T-cell (primary cell): Measurements from ENCODE around the gene HJV. TPM values are rescaled to one million over a fixed set of nuclear protein-coding genes. Genes with fewer than 3 reads are reported as not detected.

Experiments
- ATAC-seq, 4 experiments: fragments of 200-7000 bp in 3 of 4; fragments of 150-1000 bp in 1 of 4; cut with Tn5 transposase; replicated peaks in 1 of 4; 1 replicate in 3 of 4; 2 replicates in 1 of 4; pipeline ENCODE4 v1.10.0; 2021; ENCODE audit warnings: moderate library complexity in 3 of 4, mild to moderate bottlenecking in 2 of 4, moderate number of reproducible peaks in 1 of 4
- CTCF ChIA-PET, 2 donors: fragments of 300-600 bp; sonication (Branson Sonifier 250); formaldehyde crosslinking; loops; one replicate each; lab custom pipeline; 2022; ENCODE audit warnings: antibody characterized with exemption in 2 of 2; lab: Charles Lee
- POLR2A ChIA-PET, 2 donors: fragments of 300-600 bp; sonication (Branson Sonifier 250); formaldehyde crosslinking; loops; one replicate each; lab custom pipeline; 2022; ENCODE audit warnings: antibody characterized with exemption in 2 of 2; lab: Charles Lee
- DNase-seq, 35 experiments: peaks; one replicate each; pipeline versions ENCODE4 v3.0.0 to v3.0.0-alpha.2; 2013 to 2023
- H3K27ac ChIP-seq: one replicate; pipeline ENCODE4 v1.5.1; 2013; ENCODE audit warnings: low read length
- H3K27me3 ChIP-seq, 2 experiments: replicated peaks in 1 of 2; 1 replicate in 1 of 2; 2 replicates in 1 of 2; pipeline versions ENCODE4 v1.6.1 to v1.7.0; 2013; ENCODE audit warnings: low read length in 1 of 2, mixed read lengths in 1 of 2; ENCODE audit not compliant: control insufficient read depth in 2 of 2, insufficient read depth in 2 of 2; ENCODE audit errors: extremely low read depth in 1 of 2
- H3K36me3 ChIP-seq, 2 donors: 1 replicate in 1 of 2; 2 replicates in 1 of 2; pipeline versions ENCODE4 v1.6.1 to v1.7.0; 2013; ENCODE audit warnings: low read length in 1 of 2; ENCODE audit not compliant: control insufficient read depth in 2 of 2, insufficient read depth in 1 of 2; ENCODE audit errors: extremely low read depth in 1 of 2
- H3K4me1 ChIP-seq, 2 experiments: 1 replicate in 1 of 2; 2 replicates in 1 of 2; pipeline versions ENCODE4 v1.6.1 to v1.7.0; 2013; ENCODE audit warnings: low read length in 2 of 2, mixed read lengths in 1 of 2; ENCODE audit not compliant: insufficient read depth in 2 of 2, control insufficient read depth in 1 of 2; ENCODE audit errors: extremely low read depth in 1 of 2
- H3K4me3 ChIP-seq, 2 donors: 1 replicate in 1 of 2; 2 replicates in 1 of 2; pipeline versions ENCODE4 v1.5.1 to v1.7.0; 2013; ENCODE audit warnings: mild to moderate bottlenecking in 2 of 2, low read length in 1 of 2, moderate library complexity in 1 of 2; ENCODE audit not compliant: control insufficient read depth in 1 of 2; ENCODE audit errors: extremely low read depth in 1 of 2
- H3K9me3 ChIP-seq: 2 replicates; pipeline ENCODE4 v1.7.0; 2013
- H3K27ac Mint-ChIP-seq, 2 donors: one replicate each; pipeline ENCODE4 v1.8.0; 2020 to 2021; ENCODE audit warnings: mild to moderate bottlenecking in 2 of 2, mixed read lengths in 2 of 2
- H3K27me3 Mint-ChIP-seq, 2 donors: one replicate each; pipeline ENCODE4 v1.8.0; 2021 to 2022; ENCODE audit warnings: mixed read lengths in 2 of 2
- H3K36me3 Mint-ChIP-seq: one replicate; pipeline ENCODE4 v1.8.0; 2021; ENCODE audit warnings: mixed read lengths
- H3K4me1 Mint-ChIP-seq, 3 donors: one replicate each; pipeline ENCODE4 v1.8.0; 2020 to 2022; ENCODE audit warnings: mixed read lengths in 3 of 3, mild to moderate bottlenecking in 1 of 3
- H3K4me3 Mint-ChIP-seq, 3 donors: one replicate each; pipeline ENCODE4 v1.8.0; 2020 to 2022; ENCODE audit warnings: mild to moderate bottlenecking in 3 of 3, mixed read lengths in 3 of 3, moderate library complexity in 3 of 3
- H3K9me3 Mint-ChIP-seq, 3 donors: one replicate each; pipeline ENCODE4 v1.8.0; 2020 to 2022; ENCODE audit warnings: mixed read lengths in 3 of 3
- WGBS: methylation state at CpG from one replicate; pipeline ENCODE4 v1.1.5; 2013; ENCODE audit warnings: missing lambda C conversion rate; ENCODE audit not compliant: insufficient coverage; 5-methylcytosine and 5-hydroxymethylcytosine counted together
- total RNA-seq, 35 experiments: library from RNA in 6 of 35; stranded (reverse) in 6 of 35; fragments of 120-200 nt in 1 of 35; gene quantifications; one replicate each; pipeline versions ENCODE4 v1.2.1 to v1.2.4 and lab custom pipeline; 2013 to 2026

HJV gene
- total RNA-seq, 5 donors from 2014 or later (not counting 1 experiment from before 2014, with no cell fraction given), result not detected

DNA sequence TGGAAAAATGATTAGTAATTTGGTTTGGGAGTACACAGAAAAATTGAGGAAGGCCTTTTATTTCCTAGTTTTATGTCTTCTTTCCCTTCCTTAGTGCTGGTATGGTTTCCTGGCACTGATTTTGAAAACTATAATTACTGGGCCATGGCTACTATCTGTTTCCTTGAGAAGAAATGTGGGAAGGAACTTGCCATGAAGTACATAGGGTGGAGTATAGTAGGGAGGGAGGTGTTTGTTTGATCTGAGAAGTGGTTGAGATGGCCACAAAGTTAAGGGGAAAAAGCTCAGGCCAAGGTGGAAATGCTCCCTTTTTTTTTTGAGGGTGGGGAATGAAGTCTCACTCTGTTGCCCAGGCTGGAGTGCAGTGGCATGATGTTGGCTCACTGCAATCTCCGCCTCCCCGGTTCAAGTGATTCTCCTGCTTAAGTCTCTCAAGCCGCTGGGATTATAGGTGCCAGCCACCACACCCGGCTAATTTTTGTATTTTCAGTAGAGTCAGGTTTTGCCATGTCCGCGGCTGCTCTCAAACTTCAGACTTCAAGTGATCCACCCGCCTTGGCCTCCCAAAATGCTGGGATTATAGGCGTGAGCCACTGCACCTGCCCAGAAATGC is 11.3 kb downstream of the HJV start:
- WGBS, result 95% methylated on average over 8 of the region's 8 CpGs
- H3K4me1 Mint-ChIP-seq, result peaks cover 25 to 35% (median 27%) of the 10 kb centered on the region in 3 donors
- no peaks in the 10 kb centered on the region for H3K27me3 Mint-ChIP-seq
- no peak overlapping the region for H3K4me3 ChIP-seq
- no peaks in the 10 kb centered on the region for H3K36me3 Mint-ChIP-seq
- no peaks in the 10 kb centered on the region for H3K27me3 ChIP-seq
- ChIA-PET CTCF (interaction anchor here (0.6 to 8.4 kb wide), 7 partner anchors 23 to 165 kb away, joined by 3 to 148 read pairs (median 3); partner anchors contain the start of genes NUDT17 (in 1 of the 2) and RBM8A (in 1 of the 2)), POLR2A (no interaction called here)
- no peak overlapping the region for H3K4me3 Mint-ChIP-seq
- H3K27ac ChIP-seq, result no peak overlapping the region
- no peaks in the 10 kb centered on the region for H3K9me3 Mint-ChIP-seq
- peaks cover 13 to 24% of the 10 kb centered on the region in 2 experiments for H3K4me1 ChIP-seq
- no peaks in the 10 kb centered on the region for H3K9me3 ChIP-seq
- ATAC-seq (no peak), DNase-seq (no peak)
- no peaks in the 10 kb centered on the region for H3K36me3 ChIP-seq
- H3K27ac Mint-ChIP-seq, result peak overlapping the region in 1 of 2 donors; percentile 11

DNA sequence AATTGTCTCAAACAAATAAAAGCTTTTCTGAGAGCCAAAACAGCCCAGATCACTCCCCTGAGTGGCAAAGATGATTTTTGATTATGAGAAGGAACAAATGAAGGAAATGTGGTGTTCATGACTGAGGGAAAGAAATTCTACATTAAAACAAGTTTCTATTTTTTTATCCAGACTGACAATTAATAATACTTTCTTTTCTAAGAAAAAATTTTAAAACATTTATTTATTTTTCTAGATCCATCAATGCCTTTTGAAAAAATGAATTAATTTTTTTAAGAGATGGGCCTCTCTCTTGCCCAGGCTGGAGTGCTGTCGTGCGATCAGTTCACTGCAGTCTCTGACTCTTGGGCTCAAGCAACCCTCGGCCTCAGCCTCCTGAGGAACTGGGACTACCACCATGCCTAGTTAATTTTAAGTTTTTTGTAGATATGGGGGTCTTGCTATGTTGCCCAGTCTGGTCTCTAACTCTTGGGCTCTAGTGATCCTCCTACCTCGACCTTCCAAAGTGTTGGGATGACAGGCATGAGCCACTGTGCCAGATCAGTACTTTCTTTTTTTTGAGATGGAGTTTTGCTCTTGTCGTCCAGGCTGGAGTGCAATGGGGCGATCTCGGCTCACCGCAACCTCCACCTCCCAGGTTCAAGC is 13.9 kb downstream of the HJV start:
- Histone ChIP-seq H3K4me3 (no peak overlapping the region), H3K27me3 (no peaks in the 10 kb centered on the region), H3K4me1 (peaks cover 14 to 42% of the 10 kb centered on the region in 2 experiments), H3K36me3 (no peaks in the 10 kb centered on the region), H3K27ac (peak overlapping the region; percentile 81), H3K9me3 (no peaks in the 10 kb centered on the region)
- no peaks in the 10 kb centered on the region for H3K36me3 Mint-ChIP-seq
- ChIA-PET CTCF (interaction anchor here (0.6 to 8.4 kb wide), 15 partner anchors 9 to 164 kb away, joined by 3 to 148 read pairs (median 5); partner anchors contain the start of genes ANKRD34A (in 1 of the 2), NUDT17 (in 1 of the 2), PIAS3 (in 1 of the 2) and POLR3GL (in 1 of the 2)), POLR2A (interaction anchor here (0.6 to 2.0 kb wide), 5 partner anchors 12 to 30 kb away, joined by 3 to 15 read pairs (median 7); no protein-coding TSS in a partner anchor)
- no peaks in the 10 kb centered on the region for H3K27me3 Mint-ChIP-seq
- ATAC-seq, result no peak
- H3K4me1 Mint-ChIP-seq, result peaks cover 40 to 54% (median 43%) of the 10 kb centered on the region in 3 donors
- no peaks in the 10 kb centered on the region for H3K9me3 Mint-ChIP-seq
- peak overlapping the region; percentile 83 to 87 for H3K27ac Mint-ChIP-seq
- no peak for DNase-seq
- no CpG with 5 or more reads among the region's 8 CpGs for WGBS
- H3K4me3 Mint-ChIP-seq, result peak overlapping the region in 1 of 3 donors; percentile 68

DNA sequence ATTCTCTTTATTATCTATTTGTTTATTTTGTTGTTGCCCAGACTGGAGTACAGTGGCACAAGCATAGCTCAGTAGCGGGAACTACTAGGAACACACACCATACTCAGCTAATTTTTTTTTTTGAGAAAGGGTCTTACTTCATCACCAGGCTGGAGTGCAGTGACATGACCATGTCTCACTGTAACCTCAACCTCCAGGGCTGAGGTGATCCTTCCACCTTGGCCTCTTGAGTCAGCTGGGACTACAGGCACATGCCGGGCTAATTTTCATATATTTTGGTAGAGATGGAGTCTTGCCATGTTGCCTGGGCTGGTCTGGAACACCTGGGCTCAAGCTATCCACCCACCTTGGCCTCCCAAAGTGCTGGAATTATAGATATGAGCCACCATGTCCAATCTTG is 19.8 kb downstream of the HJV start:
- CTCF ChIA-PET, result interaction anchor here in 1 of 2 donors (0.6 to 1.1 kb wide), 3 partner anchors 12 to 31 kb away, joined by 3 to 7 read pairs (median 4); no protein-coding TSS in a partner anchor
- H3K27me3 Mint-ChIP-seq, result no peaks in the 10 kb centered on the region
- H3K27ac Mint-ChIP-seq, result peak overlapping the region; percentile 98 to 99
- Histone ChIP-seq H3K9me3 (no peaks in the 10 kb centered on the region), H3K27me3 (no peaks in the 10 kb centered on the region), H3K36me3 (no peaks in the 10 kb centered on the region), H3K4me1 (peaks cover 39 to 73% of the 10 kb centered on the region in 2 experiments), H3K27ac (peak overlapping the region; percentile 71), H3K4me3 (peak overlapping the region in 1 of 2 donors; percentile 17)
- POLR2A ChIA-PET, result interaction anchor here (0.5 to 0.7 kb wide), 3 partner anchors 13 to 177 kb away, joined by 3 to 4 read pairs (median 3); no protein-coding TSS in a partner anchor
- H3K9me3 Mint-ChIP-seq, result no peaks in the 10 kb centered on the region
- WGBS, result 80% methylated on average over 1 of the region's 2 CpGs
- DNase-seq (no peak), ATAC-seq (no peak)
- H3K36me3 Mint-ChIP-seq, result no peaks in the 10 kb centered on the region
- peak overlapping the region in 1 of 3 donors; percentile 98 for H3K4me3 Mint-ChIP-seq
- H3K4me1 Mint-ChIP-seq, result peaks cover 77 to 88% (median 80%) of the 10 kb centered on the region in 3 donors

DNA sequence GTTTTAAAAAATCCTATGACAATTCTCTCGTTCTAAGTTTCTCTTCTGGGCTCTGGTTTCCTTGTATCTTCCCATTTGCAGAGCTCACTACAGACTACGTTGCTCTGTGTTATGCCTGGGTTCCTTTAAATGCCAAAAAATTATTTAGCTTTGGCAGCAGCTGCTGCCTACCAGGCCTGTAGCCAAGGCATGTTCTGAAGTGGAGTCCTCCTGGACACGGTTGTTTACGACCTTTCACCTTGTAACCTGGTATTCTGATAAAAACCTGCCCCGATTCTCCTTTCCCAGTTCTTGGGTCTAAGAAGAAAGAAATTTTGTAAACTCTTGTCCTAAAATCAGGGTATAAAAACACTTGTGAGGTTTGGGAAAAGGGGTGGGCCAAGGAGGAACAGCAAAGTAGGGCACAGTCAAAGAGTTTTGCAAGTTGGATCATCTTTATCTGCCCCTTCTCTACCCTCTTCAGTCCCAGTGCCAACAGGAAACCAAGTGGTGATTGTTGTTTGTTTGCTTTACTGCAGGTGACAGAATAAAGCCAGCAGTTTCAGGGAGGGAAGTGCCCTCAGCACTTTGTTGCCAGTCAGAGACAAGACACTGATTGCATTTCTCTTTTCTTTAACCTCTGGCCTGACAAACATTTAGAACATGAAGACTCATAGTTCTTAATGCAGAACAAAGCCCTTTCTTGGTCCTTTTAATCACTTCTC is 22.1 kb downstream of the HJV start:
- ChIA-PET CTCF (interaction anchor here in 1 of 2 donors (9.6 kb wide), 1 partner anchor 21 kb away, joined by 93 read pairs; no protein-coding TSS in a partner anchor), POLR2A (no interaction called here)
- no peaks in the 10 kb centered on the region for H3K9me3 Mint-ChIP-seq
- DNase-seq, result peak in 23 of 35 experiments; percentile 24 to 75 (median 41)
- no peaks in the 10 kb centered on the region for H3K27me3 Mint-ChIP-seq
- Histone ChIP-seq H3K36me3 (peaks cover 2 to 10% of the 10 kb centered on the region in 2 donors), H3K9me3 (no peaks in the 10 kb centered on the region), H3K4me1 (peaks cover 28 to 55% of the 10 kb centered on the region in 2 experiments), H3K27ac (peak overlapping the region; percentile 82), H3K27me3 (no peaks in the 10 kb centered on the region), H3K4me3 (peak overlapping the region; percentile 13 to 35)
- peak; percentile 42 to 49 (median 46) for ATAC-seq
- WGBS, result no CpG with 5 or more reads among the region's 5 CpGs
- peak overlapping the region; percentile 96 to 98 (median 98) for H3K4me3 Mint-ChIP-seq
- H3K4me1 Mint-ChIP-seq, result peaks cover 58 to 70% (median 62%) of the 10 kb centered on the region in 3 donors
- H3K36me3 Mint-ChIP-seq, result peaks cover 20% of the 10 kb centered on the region
- peak overlapping the region; percentile 98 to 99 for H3K27ac Mint-ChIP-seq

DNA sequence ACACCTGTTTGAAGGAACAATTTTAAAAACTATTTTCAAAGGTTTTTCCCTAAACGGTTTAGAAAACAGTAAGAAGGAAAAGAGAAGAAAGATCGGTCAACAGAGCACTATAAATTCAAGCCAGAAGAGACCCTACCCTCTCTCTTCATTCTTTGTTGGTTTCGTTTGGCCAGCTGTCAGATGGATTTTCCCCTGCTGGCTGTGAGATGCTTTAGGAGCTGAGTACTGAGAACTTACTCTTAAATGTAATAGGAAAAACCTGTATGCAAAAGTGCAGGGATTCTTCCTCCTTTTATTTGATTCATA is 23.9 kb downstream of the HJV start:
- no peak for DNase-seq
- ATAC-seq, result no peak
- ChIA-PET POLR2A (interaction anchor here (0.5 to 2.3 kb wide), 7 partner anchors 9 to 139 kb away, joined by 3 to 12 read pairs (median 5); partner anchors contain the start of gene PIAS3 (in 1 of the 2)), CTCF (interaction anchor here (0.8 to 9.6 kb wide), 4 partner anchors 9 to 19 kb away, joined by 3 to 93 read pairs (median 8); no protein-coding TSS in a partner anchor)
- peak overlapping the region; percentile 82 for H3K27ac ChIP-seq
- no peaks in the 10 kb centered on the region for H3K9me3 ChIP-seq
- H3K36me3 ChIP-seq, result peaks cover 8 to 28% of the 10 kb centered on the region in 2 donors
- no peaks in the 10 kb centered on the region for H3K27me3 Mint-ChIP-seq
- peaks cover 43 to 52% of the 10 kb centered on the region in 2 experiments for H3K4me1 ChIP-seq
- no peaks in the 10 kb centered on the region for H3K27me3 ChIP-seq
- WGBS, result no CpG with 5 or more reads among the region's 3 CpGs
- peak overlapping the region; percentile 98 to 99 for H3K27ac Mint-ChIP-seq
- H3K36me3 Mint-ChIP-seq, result peaks cover 38% of the 10 kb centered on the region
- peaks cover 60 to 67% (median 65%) of the 10 kb centered on the region in 3 donors for H3K4me1 Mint-ChIP-seq
- H3K4me3 Mint-ChIP-seq, result peak overlapping the region; percentile 96 to 98 (median 98)
- no peaks in the 10 kb centered on the region for H3K9me3 Mint-ChIP-seq
- peak overlapping the region; percentile 83 to 100 for H3K4me3 ChIP-seq
